CD4-positive, alpha-beta T cell treated with Interleukin-4 for 1 hour (primary cell): ENCODE data around the gene XAB2.

Experiments used
- DNase-seq, 2 donors: peaks; one replicate each; pipeline ENCODE4 v3.0.0-alpha.2; 2020 to 2022

XAB2 gene

GRCh38 chr19:7648265-7649014, 19.1 kb upstream of the XAB2 start:
- no peak for DNase-seq

GRCh38 chr19:7647156-7647555, 17.8 kb upstream of the XAB2 start:
- no peak for DNase-seq

GRCh38 chr19:7646426-7646700, 17.0 kb upstream of the XAB2 start:
- no peak for DNase-seq

- DNase-seq, result no peak
These were observed 16.5 kb upstream of the XAB2 start for GRCh38 chr19:7645656-7646425.

GRCh38 chr19:7645163-7645562, 15.8 kb upstream of the XAB2 start:
- DNase-seq, result peak in 1 of 2 donors; percentile 38

GRCh38 chr19:7644550-7644877, 15.2 kb upstream of the XAB2 start:
- DNase-seq, result no peak

- peak; percentile 48 for DNase-seq
These were observed 14.5 kb upstream of the XAB2 start for GRCh38 chr19:7643629-7644549.

- no peak for DNase-seq
These were observed 13.7 kb upstream of the XAB2 start for GRCh38 chr19:7643031-7643415.

GRCh38 chr19:7642295-7643030, 13.1 kb upstream of the XAB2 start:
- no peak for DNase-seq

GRCh38 chr19:7641290-7642276, 12.2 kb upstream of the XAB2 start:
- no peak for DNase-seq

- DNase-seq, result no peak
These were observed 11.5 kb upstream of the XAB2 start for GRCh38 chr19:7640803-7641202.

- no peak for DNase-seq
These were observed 10.6 kb upstream of the XAB2 start for GRCh38 chr19:7639863-7640348.

GRCh38 chr19:7638802-7639465, 9.6 kb upstream of the XAB2 start:
- DNase-seq, result no peak

GRCh38 chr19:7637374-7638256, 8.3 kb upstream of the XAB2 start:
- peak; percentile 28 to 65 for DNase-seq

- peak; percentile 92 to 95 for DNase-seq
These were observed 7.5 kb upstream of the XAB2 start, which contains the start of gene STXBP2 for GRCh38 chr19:7636691-7637373. Gene STXBP2, plus strand, starts transcription at chr19:7637110. Its CDS starts 40 bp downstream, at chr19:7637150.

GRCh38 chr19:7636317-7636690, 7.0 kb upstream of the XAB2 start:
- DNase-seq, result no peak

- no peak for DNase-seq
These were observed 6.3 kb upstream of the XAB2 start for GRCh38 chr19:7635670-7636069.

- no peak for DNase-seq
These were observed 4.4 kb upstream of the XAB2 start, which contains the start of gene PCP2 for GRCh38 chr19:7633698-7634097. Gene PCP2, minus strand, starts transcription at chr19:7633719. Its CDS starts 262 bp downstream, at chr19:7633457.
